Activated gamma-delta T cell (primary cell): Measurements from ENCODE around the gene UMODL1.

Source experiments
- DNase-seq: peaks from one replicate; lab custom pipeline; 2025; lab: John Stamatoyannopoulos, UW

The UMODL1 gene

GRCh38 chr21:42191064-42191463 is 119.9 kb downstream of the UMODL1 start:
- DNase-seq, result no peak

GRCh38 chr21:42191696-42192595 is 120.8 kb downstream of the UMODL1 start:
- no peak for DNase-seq
